ENCODE data around the gene CFAP299. TPM values are rescaled to one million over a fixed set of nuclear protein-coding genes. Genes with fewer than 3 reads are reported as not detected.

The CFAP299 gene
- total and polyA plus RNA-seq, 2 donors (not counting 3 experiments of a cell fraction or from before 2014, with no cell fraction given), result not detected

DNA sequence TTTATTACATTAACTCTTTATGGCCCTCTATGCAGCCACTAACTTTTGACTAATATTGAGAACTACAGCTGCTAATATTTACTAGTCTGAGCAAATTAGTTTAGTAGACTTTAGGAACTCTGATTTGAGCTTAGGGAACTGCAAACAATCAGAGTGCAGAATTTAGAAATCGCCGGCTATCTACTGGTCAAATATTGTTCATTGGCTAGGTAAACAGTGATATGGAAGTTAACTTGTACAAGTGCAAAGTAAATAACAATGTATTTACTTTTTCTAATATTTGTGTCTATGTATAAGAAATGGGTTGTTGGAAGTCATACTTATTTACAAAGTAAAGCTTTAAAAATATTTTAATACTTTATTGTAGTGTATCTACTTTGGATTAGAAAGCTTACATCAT is 279.6 kb downstream of the CFAP299 start:
- no peaks in the 10 kb centered on the region for H3K9me3 ChIP-seq (replicated peaks; ENCODE audit: control insufficient read depth, insufficient read depth, low read length)
- no peaks in the 10 kb centered on the region for H3K36me3 ChIP-seq (ENCODE audit: control insufficient read depth in 2 of 2, extremely low read depth in 1 of 2, insufficient read depth in 2 of 2, low read length in 2 of 2)
- H3K79me2 ChIP-seq (ENCODE audit: control insufficient read depth, insufficient read depth, low read length), result no peaks in the 10 kb centered on the region
- H3K9ac ChIP-seq (replicated peaks; ENCODE audit: extremely low read depth, insufficient read depth, low read length), result no peak overlapping the region
- no peaks in the 10 kb centered on the region for H3K9me1 ChIP-seq (replicated peaks; ENCODE audit: control insufficient read depth, extremely low read depth, insufficient read depth, low read length)
- intact Hi-C loops (cut with micrococcal nuclease), result no loop called here
- H3K27ac ChIP-seq (ENCODE audit: insufficient read depth, low read depth, low read length), result no peak overlapping the region
- no peak overlapping the region for H3K4me2 ChIP-seq (ENCODE audit: insufficient read depth, low read length)
- H3K4me3 ChIP-seq (replicated peaks in 1 of 3; ENCODE audit: insufficient read depth in 1 of 3, low read depth in 1 of 3, low read length in 3 of 3), result no peak overlapping the region
- DNase-seq (ENCODE audit: low read depth, low spot score) (no peak), FAIRE-seq (no peak)
- no peaks in the 10 kb centered on the region for H3K4me1 ChIP-seq (ENCODE audit: control insufficient read depth, extremely low read depth, insufficient read depth, low read length)
- no TSS peak for BruUV-seq (replicated peaks)
- TF ChIP-seq FOS (IDR thresholded peaks at IDR 0.05; ENCODE audit: borderline replicate concordance, insufficient read depth, low read length), result no peak
- TF ChIP-seq POLR2A (IDR thresholded peaks at IDR 0.05; ENCODE audit: low read depth, low read length), result no peak
- no peak for TF ChIP-seq POLR2AphosphoS5 (IDR thresholded peaks at IDR 0.05; ENCODE audit: insufficient read depth, low read depth, low read length)
- no peak for TF ChIP-seq EZH2 (IDR thresholded peaks at IDR 0.05; ENCODE audit: borderline replicate concordance, low read depth, low read length, severe bottlenecking)
- TF ChIP-seq JUN (IDR thresholded peaks at IDR 0.05; ENCODE audit: borderline replicate concordance, insufficient read depth, insufficient read length, low read depth), result no peak
- no peak for TF ChIP-seq MYC (IDR thresholded peaks at IDR 0.05; ENCODE audit: low read depth, low read length)
- TF ChIP-seq, protein P1, sequence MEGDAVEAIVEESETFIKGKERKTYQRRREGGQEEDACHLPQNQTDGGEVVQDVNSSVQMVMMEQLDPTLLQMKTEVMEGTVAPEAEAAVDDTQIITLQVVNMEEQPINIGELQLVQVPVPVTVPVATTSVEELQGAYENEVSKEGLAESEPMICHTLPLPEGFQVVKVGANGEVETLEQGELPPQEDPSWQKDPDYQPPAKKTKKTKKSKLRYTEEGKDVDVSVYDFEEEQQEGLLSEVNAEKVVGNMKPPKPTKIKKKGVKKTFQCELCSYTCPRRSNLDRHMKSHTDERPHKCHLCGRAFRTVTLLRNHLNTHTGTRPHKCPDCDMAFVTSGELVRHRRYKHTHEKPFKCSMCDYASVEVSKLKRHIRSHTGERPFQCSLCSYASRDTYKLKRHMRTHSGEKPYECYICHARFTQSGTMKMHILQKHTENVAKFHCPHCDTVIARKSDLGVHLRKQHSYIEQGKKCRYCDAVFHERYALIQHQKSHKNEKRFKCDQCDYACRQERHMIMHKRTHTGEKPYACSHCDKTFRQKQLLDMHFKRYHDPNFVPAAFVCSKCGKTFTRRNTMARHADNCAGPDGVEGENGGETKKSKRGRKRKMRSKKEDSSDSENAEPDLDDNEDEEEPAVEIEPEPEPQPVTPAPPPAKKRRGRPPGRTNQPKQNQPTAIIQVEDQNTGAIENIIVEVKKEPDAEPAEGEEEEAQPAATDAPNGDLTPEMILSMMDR (IDR thresholded peaks at IDR 0.05; ENCODE audit: extremely low read depth in 1 of 2, insufficient read depth in 1 of 2, low read depth in 1 of 2, low read length in 2 of 2), result no peak
- no peak for TF ChIP-seq GATA2 (IDR thresholded peaks at IDR 0.05; ENCODE audit: insufficient read depth, insufficient read length, low read depth, low read length)
- TF ChIP-seq MAX (IDR thresholded peaks at IDR 0.05; ENCODE audit: insufficient read depth, insufficient read length), result no peak
- dilution Hi-C loops (cut with MboI; ENCODE audit: extremely low pct_ligation_motif_present, low sequenced_read_pairs), result no loop called here
- ChIA-PET POLR2A (no interaction called here), CTCF (no interaction called here)
- H2AFZ ChIP-seq (ENCODE audit: low read depth, low read length), result no peak overlapping the region
- no peaks in the 10 kb centered on the region for H4K20me1 ChIP-seq (replicated peaks; ENCODE audit: control insufficient read depth, extremely low read depth, insufficient read depth, low read length)
- no peaks in the 10 kb centered on the region for H3K27me3 ChIP-seq (ENCODE audit: control insufficient read depth in 2 of 2, insufficient read depth in 2 of 2, low read length in 2 of 2)

Data from endothelial cell of umbilical vein (primary cell).